Activated T-cell treated with anti-CD3 and anti-CD28 coated beads, Interleukin-2, amount 50 U/mL, for 4 hours (primary cell): ENCODE data around the gene KRTAP2-4. TPM values are rescaled to one million over a fixed set of nuclear protein-coding genes. Genes with fewer than 3 reads are reported as not detected.
"Not testable (repeated sequence)": the region's sequence is repeated elsewhere in the genome, so short reads cannot be mapped to it uniquely, and the experiment has no call there.

Experiments
- ATAC-seq, 2 donors: fragments of 200-7000 bp; cut with Tn5 transposase; one replicate each; pipeline ENCODE4 v1.10.0; 2021
- DNase-seq: peaks from one replicate; pipeline ENCODE4 v3.0.0-alpha.2; 2020
- H3K27me3 Mint-ChIP-seq: one replicate; pipeline ENCODE4 v1.8.0; 2021; ENCODE audit warnings: low read depth, mixed read lengths
- H3K36me3 Mint-ChIP-seq: one replicate; pipeline ENCODE4 v1.8.0; 2022; ENCODE audit warnings: mixed read lengths; ENCODE audit not compliant: insufficient read depth
- H3K4me1 Mint-ChIP-seq: one replicate; pipeline ENCODE4 v1.8.0; 2021; ENCODE audit warnings: low read depth, mixed read lengths
- H3K4me3 Mint-ChIP-seq: one replicate; pipeline ENCODE4 v1.8.0; 2021; ENCODE audit warnings: mild to moderate bottlenecking, moderate library complexity, mixed read lengths
- H3K9me3 Mint-ChIP-seq: one replicate; pipeline ENCODE4 v1.8.0; 2021; ENCODE audit warnings: mixed read lengths
- total RNA-seq, 3 donors: library from RNA; stranded (reverse); gene quantifications; one replicate each; pipeline ENCODE4 v1.2.1, GENCODE V29; 2021

The KRTAP2-4 gene
- total RNA-seq, 3 donors from 2014 or later = not detected

GRCh38 chr17:41034346-41034935, 31.2 kb downstream of the KRTAP2-4 start, which contains the start of gene KRTAP1-3:
Gene KRTAP1-3 (minus strand): TSS chr17:41034874. CDS start chr17:41034821, 53 bp downstream.
- H3K4me1 Mint-ChIP-seq, H3K4me3 Mint-ChIP-seq, H3K36me3 Mint-ChIP-seq, DNase-seq, H3K9me3 Mint-ChIP-seq, ATAC-seq: not testable (repeated sequence)
- peaks cover 28% of the 10 kb centered on the region for H3K27me3 Mint-ChIP-seq

GRCh38 chr17:41029633-41030245, 35.9 kb downstream of the KRTAP2-4 start, which contains the start of gene KRTAP1-4:
Gene KRTAP1-4 (minus strand): TSS chr17:41030195. CDS start chr17:41030078, 117 bp downstream.
- Mint-ChIP-seq H3K27me3 (peaks cover 33% of the 10 kb centered on the region), H3K9me3 (no peaks in the 10 kb centered on the region), H3K4me3 (no peak within 1 kb of the TSS), H3K4me1 (no peaks in the 10 kb centered on the region), H3K36me3 (no peaks in the 10 kb centered on the region)
- ATAC-seq (no peak), DNase-seq (no peak)

- ATAC-seq (no peak), DNase-seq (no peak)
- H3K4me1 Mint-ChIP-seq = no peaks in the 10 kb centered on the region
- H3K9me3 Mint-ChIP-seq = no peaks in the 10 kb centered on the region
- no peak within 1 kb of the TSS for H3K4me3 Mint-ChIP-seq
- peaks cover 20% of the 10 kb centered on the region for H3K27me3 Mint-ChIP-seq
- no peaks in the 10 kb centered on the region for H3K36me3 Mint-ChIP-seq
Measured at GRCh38 chr17:41026715-41027471, 38.8 kb downstream of the KRTAP2-4 start, which contains the start of gene KRTAP1-5. Gene KRTAP1-5 (minus strand): TSS chr17:41027208. CDS start chr17:41027155, 53 bp downstream.

GRCh38 chr17:41024697-41025096, 41.0 kb downstream of the KRTAP2-4 start:
- Mint-ChIP-seq H3K27me3 (peaks cover 11% of the 10 kb centered on the region), H3K4me1 (no peaks in the 10 kb centered on the region), H3K4me3 (no peak overlapping the region), H3K9me3 (no peaks in the 10 kb centered on the region), H3K36me3 (no peaks in the 10 kb centered on the region)
- ATAC-seq (no peak), DNase-seq (no peak)

GRCh38 chr17:41020336-41020735, 45.3 kb downstream of the KRTAP2-4 start:
- no peak for DNase-seq
- Mint-ChIP-seq H3K36me3 (no peaks in the 10 kb centered on the region), H3K9me3 (no peaks in the 10 kb centered on the region), H3K4me1 (no peaks in the 10 kb centered on the region), H3K27me3 (no peaks in the 10 kb centered on the region), H3K4me3 (no peak overlapping the region)
- ATAC-seq = no peak

- DNase-seq = no peak
- H3K27me3 Mint-ChIP-seq = peaks cover 4% of the 10 kb centered on the region
- H3K4me1 Mint-ChIP-seq = no peaks in the 10 kb centered on the region
- H3K9me3 Mint-ChIP-seq = no peaks in the 10 kb centered on the region
- ATAC-seq = no peak
- no peak overlapping the region for H3K4me3 Mint-ChIP-seq
- no peaks in the 10 kb centered on the region for H3K36me3 Mint-ChIP-seq
Measured at GRCh38 chr17:41019415-41019814, 46.3 kb downstream of the KRTAP2-4 start.

- H3K9me3 Mint-ChIP-seq = no peaks in the 10 kb centered on the region
- ATAC-seq (no peak), DNase-seq (no peak)
- H3K4me1 Mint-ChIP-seq = no peaks in the 10 kb centered on the region
- peaks cover 4% of the 10 kb centered on the region for H3K27me3 Mint-ChIP-seq
- no peak overlapping the region for H3K4me3 Mint-ChIP-seq
- no peaks in the 10 kb centered on the region for H3K36me3 Mint-ChIP-seq
Measured at GRCh38 chr17:41018541-41018940, 47.1 kb downstream of the KRTAP2-4 start.

GRCh38 chr17:41016578-41017215, 49.0 kb downstream of the KRTAP2-4 start:
- Mint-ChIP-seq H3K4me3 (no peak overlapping the region), H3K36me3 (no peaks in the 10 kb centered on the region), H3K27me3 (peaks cover 4% of the 10 kb centered on the region), H3K4me1 (no peaks in the 10 kb centered on the region), H3K9me3 (no peaks in the 10 kb centered on the region)
- DNase-seq = no peak
- ATAC-seq = no peak

- H3K4me3 Mint-ChIP-seq = no peak overlapping the region
- no peaks in the 10 kb centered on the region for H3K36me3 Mint-ChIP-seq
- DNase-seq (no peak), ATAC-seq (no peak)
- H3K27me3 Mint-ChIP-seq = peaks cover 4% of the 10 kb centered on the region
- no peaks in the 10 kb centered on the region for H3K4me1 Mint-ChIP-seq
- H3K9me3 Mint-ChIP-seq = no peaks in the 10 kb centered on the region
Measured at GRCh38 chr17:41015454-41015853, 50.2 kb downstream of the KRTAP2-4 start.

Other genes with a start within 250 kb of the KRTAP2-4 start
- gene KRT10, start 243.3 kb downstream of the KRTAP2-4 start, total RNA-seq = 10 to 100 TPM; 48.7 to 50.0 (median 49.7) TPM
- gene KRT12, start 198.7 kb downstream of the KRTAP2-4 start, total RNA-seq = not detected
- under 1 TPM; 0.19 to 0.30 (median 0.21) TPM for gene KRT20, start 180.6 kb downstream of the KRTAP2-4 start, total RNA-seq
- not detected for gene KRT23, start 128.2 kb downstream of the KRTAP2-4 start, total RNA-seq
- gene KRT39, start 98.9 kb downstream of the KRTAP2-4 start, total RNA-seq = not detected
- not detected for gene KRT40, start 81.6 kb downstream of the KRTAP2-4 start, total RNA-seq
- gene KRTAP3-3, start 71.7 kb downstream of the KRTAP2-4 start, total RNA-seq = not detected
- gene KRTAP3-2, start 66.0 kb downstream of the KRTAP2-4 start, total RNA-seq = not detected
- not detected for gene KRTAP3-1, start 56.8 kb downstream of the KRTAP2-4 start, total RNA-seq
- gene KRTAP1-5, start 38.7 kb downstream of the KRTAP2-4 start, total RNA-seq = not detected
- not detected for gene KRTAP1-4, start 35.7 kb downstream of the KRTAP2-4 start, total RNA-seq
- gene KRTAP1-3, start 31.0 kb downstream of the KRTAP2-4 start, total RNA-seq = not detected
- not detected for gene KRTAP1-1, start 24.4 kb downstream of the KRTAP2-4 start, total RNA-seq
- gene KRTAP2-1, start 18.6 kb downstream of the KRTAP2-4 start, total RNA-seq = not detected
- not detected for gene KRTAP2-2, start 10.6 kb downstream of the KRTAP2-4 start, total RNA-seq
- not detected for gene KRTAP2-3, start 5.8 kb downstream of the KRTAP2-4 start, total RNA-seq
- not detected for gene KRTAP4-7, start 18.3 kb upstream of the KRTAP2-4 start, total RNA-seq
- not detected for gene KRTAP4-8, start 32.3 kb upstream of the KRTAP2-4 start, total RNA-seq
- not detected for gene KRTAP4-16, start 36.3 kb upstream of the KRTAP2-4 start, total RNA-seq
- not detected for gene KRTAP4-9, start 39.5 kb upstream of the KRTAP2-4 start, total RNA-seq
- gene KRTAP4-11, start 52.5 kb upstream of the KRTAP2-4 start, total RNA-seq = not detected
- not detected for gene KRTAP4-12, start 58.3 kb upstream of the KRTAP2-4 start, total RNA-seq
- not detected for gene KRTAP4-6, start 74.7 kb upstream of the KRTAP2-4 start, total RNA-seq
- not detected for gene KRTAP4-5, start 83.9 kb upstream of the KRTAP2-4 start, total RNA-seq
- not detected for gene KRTAP4-4, start 94.9 kb upstream of the KRTAP2-4 start, total RNA-seq
- not detected for gene KRTAP4-3, start 102.3 kb upstream of the KRTAP2-4 start, total RNA-seq
- not detected for gene KRTAP4-2, start 112.3 kb upstream of the KRTAP2-4 start, total RNA-seq
- gene KRTAP4-1, start 119.0 kb upstream of the KRTAP2-4 start, total RNA-seq = not detected
- gene KRTAP9-1, start 124.0 kb upstream of the KRTAP2-4 start, total RNA-seq = not detected
- gene KRTAP9-2, start 160.8 kb upstream of the KRTAP2-4 start, total RNA-seq = not detected
- gene KRTAP9-3, start 166.6 kb upstream of the KRTAP2-4 start, total RNA-seq = not detected
- gene KRTAP9-8, start 172.1 kb upstream of the KRTAP2-4 start, total RNA-seq = not detected
- not detected for gene KRTAP9-4, start 183.8 kb upstream of the KRTAP2-4 start, total RNA-seq
- not detected for gene KRTAP9-9, start 189.5 kb upstream of the KRTAP2-4 start, total RNA-seq
- not detected for gene KRTAP9-6, start 199.5 kb upstream of the KRTAP2-4 start, total RNA-seq
- not detected for gene KRTAP9-7, start 209.8 kb upstream of the KRTAP2-4 start, total RNA-seq
- gene KRTAP29-1, start 237.0 kb upstream of the KRTAP2-4 start, total RNA-seq = not detected
- not detected for gene KRTAP16-1, start 243.4 kb upstream of the KRTAP2-4 start, total RNA-seq
- not detected for gene KRTAP17-1, start 249.8 kb upstream of the KRTAP2-4 start, total RNA-seq